Mucosa of rectum (tissue), 2 donors: ENCODE data around the gene NMB.
A peak's percentile ranks its signal among the peaks of the same experiment; 100 is the strongest.
"Not testable (repeated sequence)": the region's sequence is repeated elsewhere in the genome, so short reads cannot be mapped to it uniquely, and the experiment has no call there.

ENCODE experiments used
- H3K27ac ChIP-seq, 2 donors: one replicate each; pipeline ENCODE4 v1.7.0; 2013; ENCODE audit warnings: inconsistent platforms in 2 of 2, low read depth in 2 of 2, low read length in 2 of 2
- H3K27me3 ChIP-seq, 2 donors: one replicate each; pipeline ENCODE4 v1.7.0; 2013; ENCODE audit warnings: low read length in 2 of 2; ENCODE audit not compliant: control insufficient read depth in 2 of 2, insufficient read depth in 2 of 2
- H3K36me3 ChIP-seq, 2 donors: one replicate each; pipeline ENCODE4 v1.7.0; 2013; ENCODE audit warnings: low read length in 2 of 2; ENCODE audit not compliant: control insufficient read depth in 2 of 2, insufficient read depth in 2 of 2
- H3K4me1 ChIP-seq, 2 donors: one replicate each; pipeline ENCODE4 v1.7.0; 2013; ENCODE audit warnings: low read length in 2 of 2, mild to moderate bottlenecking in 1 of 2; ENCODE audit not compliant: control insufficient read depth in 2 of 2, insufficient read depth in 2 of 2
- H3K4me3 ChIP-seq, 2 donors: one replicate each; pipeline ENCODE4 v1.7.0; 2013; ENCODE audit warnings: low read length in 2 of 2
- H3K9ac ChIP-seq, 2 donors: one replicate each; pipeline ENCODE4 v1.7.0; 2013; ENCODE audit warnings: low read length in 2 of 2, low read depth in 1 of 2, mild to moderate bottlenecking in 1 of 2
- H3K9me3 ChIP-seq, 2 donors: one replicate each; pipeline ENCODE4 v1.7.0; 2013; ENCODE audit warnings: low read length in 2 of 2; ENCODE audit not compliant: control insufficient read depth in 2 of 2
- donor health status: healthy.
- donor health status: Normal muscosa, but diverticular disease.

NMB gene

GRCh38 chr15:84642640-84643039 lies 15.4 kb downstream of the NMB start:
- not testable (repeated sequence) for H3K9me3 ChIP-seq, H3K4me1 ChIP-seq, H3K27me3 ChIP-seq, H3K27ac ChIP-seq, H3K9ac ChIP-seq, H3K4me3 ChIP-seq
- peaks cover 59 to 76% of the 10 kb centered on the region in 2 donors for H3K36me3 ChIP-seq

DNA sequence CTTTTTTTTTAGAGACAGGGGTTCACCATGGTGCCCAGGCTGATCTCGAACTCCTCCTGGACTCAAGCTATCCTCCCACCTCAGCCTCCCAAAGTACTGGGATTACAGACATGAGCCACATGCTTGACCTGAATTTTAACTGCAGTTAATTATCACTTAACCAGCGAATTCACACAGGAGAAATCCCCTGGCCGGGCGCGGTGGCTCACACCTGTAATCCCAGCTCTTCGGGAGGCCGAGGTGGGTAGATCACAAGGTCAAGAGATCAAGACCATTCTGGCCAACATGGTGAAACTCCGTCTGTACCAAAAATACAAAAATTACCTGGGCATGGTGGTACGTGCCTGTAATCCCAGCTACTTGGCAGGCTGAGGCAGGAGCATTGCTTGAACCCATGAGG lies 16.1 kb downstream of the NMB start:
- not testable (repeated sequence) for H3K9me3 ChIP-seq, H3K27ac ChIP-seq, H3K4me1 ChIP-seq, H3K4me3 ChIP-seq, H3K9ac ChIP-seq, H3K27me3 ChIP-seq
- H3K36me3 ChIP-seq = peaks cover 54 to 73% of the 10 kb centered on the region in 2 donors

- Histone ChIP-seq H3K36me3 (peaks cover 27 to 44% of the 10 kb centered on the region in 2 donors), H3K4me3 (no peak overlapping the region), H3K9ac (no peak overlapping the region), H3K27ac (no peak overlapping the region), H3K4me1 (peaks cover 5 to 7% of the 10 kb centered on the region in 2 donors), H3K9me3 (no peaks in the 10 kb centered on the region), H3K27me3 (no peaks in the 10 kb centered on the region)
Observed at GRCh38 chr15:84638103-84638502, 19.9 kb downstream of the NMB start.

- peak overlapping the region; percentile 82 to 83 for H3K9ac ChIP-seq
Observed at GRCh38 chr15:84634228-84634837, 23.7 kb downstream of the NMB start.

DNA sequence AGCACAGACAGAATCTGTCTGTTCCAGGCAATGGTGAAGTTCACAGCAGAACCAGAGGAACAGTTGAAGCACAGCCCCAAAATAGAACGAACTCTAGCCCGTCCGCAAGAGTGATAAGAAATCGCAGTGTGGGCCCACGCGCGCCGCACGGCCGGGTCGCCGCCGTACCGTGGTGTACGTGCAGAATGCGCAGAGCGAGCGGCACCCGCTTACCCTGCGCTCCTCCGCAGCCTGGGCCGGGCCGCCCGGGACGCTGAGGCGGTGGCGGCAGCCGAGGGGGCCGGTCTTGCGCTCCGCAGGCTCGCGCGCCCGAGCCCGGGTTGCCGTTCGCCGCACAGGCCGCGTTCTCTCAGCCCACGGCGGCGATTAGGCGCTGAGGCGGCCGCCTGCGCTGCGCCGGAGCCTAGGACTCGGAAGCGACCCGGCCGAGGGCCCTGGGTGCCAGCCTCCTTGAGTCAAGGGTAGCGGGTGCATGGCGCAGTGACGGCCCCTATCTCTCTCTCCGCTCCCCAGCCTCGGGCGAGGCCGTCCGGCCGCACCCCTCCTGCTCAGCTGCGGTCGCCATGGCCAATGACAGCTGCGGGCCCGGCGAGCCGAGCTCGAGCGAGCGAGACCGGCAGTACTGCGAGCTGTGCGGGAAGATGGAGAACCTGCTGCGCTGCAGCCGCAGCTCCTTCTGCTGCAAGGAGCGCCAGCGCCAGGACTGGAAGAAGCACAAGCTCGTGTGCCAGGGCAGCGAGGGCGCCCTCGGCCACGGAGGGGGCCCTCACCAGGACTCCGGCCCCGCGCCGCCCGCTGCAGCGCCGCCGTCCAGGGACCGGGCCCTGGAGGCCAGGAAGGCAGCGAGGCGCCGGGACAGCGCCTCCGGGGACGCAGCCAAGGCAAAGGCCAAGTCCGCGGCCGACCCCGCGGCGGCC lies 24.4 kb downstream of the NMB start:
- H3K27ac ChIP-seq = peak overlapping the region; percentile 92 to 93
- peak overlapping the region; percentile 82 to 83 for H3K9ac ChIP-seq
- peaks cover 7 to 12% of the 10 kb centered on the region in 2 donors for H3K36me3 ChIP-seq
- no peaks in the 10 kb centered on the region for H3K9me3 ChIP-seq
- H3K27me3 ChIP-seq = no peaks in the 10 kb centered on the region
- peaks cover 20 to 24% of the 10 kb centered on the region in 2 donors for H3K4me1 ChIP-seq
- H3K4me3 ChIP-seq = peak overlapping the region; percentile 74 to 84

More at GRCh38 chr15:84634228-84634837, 23.7 kb downstream of the NMB start:
- H3K9me3 ChIP-seq = no peaks in the 10 kb centered on the region
- peak overlapping the region; percentile 92 to 93 for H3K27ac ChIP-seq
- H3K4me1 ChIP-seq = peaks cover 20 to 24% of the 10 kb centered on the region in 2 donors
- peak overlapping the region; percentile 74 to 84 for H3K4me3 ChIP-seq
- H3K27me3 ChIP-seq = no peaks in the 10 kb centered on the region
- H3K36me3 ChIP-seq = peaks cover 8 to 15% of the 10 kb centered on the region in 2 donors

DNA sequence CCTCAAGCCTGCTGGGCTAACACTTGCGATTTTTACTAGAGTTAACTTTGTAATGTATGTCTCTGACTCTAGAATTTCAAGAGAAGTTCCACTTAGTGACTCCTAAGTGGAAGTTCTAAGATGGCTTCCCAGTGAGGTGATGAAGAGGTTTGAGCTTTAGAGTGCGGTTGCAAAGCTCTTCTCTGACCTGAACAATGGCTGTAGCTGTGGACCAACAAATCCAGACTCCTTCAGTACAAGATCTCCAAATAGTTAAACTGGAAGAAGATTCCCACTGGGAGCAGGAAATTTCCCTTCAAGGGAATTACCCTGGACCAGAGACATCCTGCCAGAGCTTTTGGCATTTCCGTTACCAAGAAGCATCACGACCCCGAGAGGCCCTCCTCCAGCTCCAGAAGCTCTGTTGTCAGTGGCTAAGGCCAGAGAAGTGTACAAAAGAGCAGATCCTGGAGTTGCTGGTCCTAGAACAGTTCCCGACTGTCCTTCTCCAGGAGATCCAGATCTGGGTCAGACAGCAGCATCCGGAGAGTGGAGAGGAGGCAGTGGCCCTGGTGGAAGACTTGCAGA lies 26.2 kb downstream of the NMB start:
- Histone ChIP-seq H3K27me3 (no peaks in the 10 kb centered on the region), H3K9ac (peak overlapping the region; percentile 85 to 88), H3K36me3 (no peaks in the 10 kb centered on the region), H3K27ac (peak overlapping the region; percentile 79 to 86), H3K4me1 (peaks cover 20 to 24% of the 10 kb centered on the region in 2 donors), H3K9me3 (no peaks in the 10 kb centered on the region), H3K4me3 (peak overlapping the region; percentile 80 to 96)

GRCh38 chr15:84629033-84629432 lies 29.0 kb downstream of the NMB start:
- no peaks in the 10 kb centered on the region for H3K27me3 ChIP-seq
- peaks cover 15 to 19% of the 10 kb centered on the region in 2 donors for H3K4me1 ChIP-seq
- no peak overlapping the region for H3K9ac ChIP-seq
- H3K27ac ChIP-seq = no peak overlapping the region
- no peaks in the 10 kb centered on the region for H3K36me3 ChIP-seq
- H3K9me3 ChIP-seq = no peaks in the 10 kb centered on the region
- no peak overlapping the region for H3K4me3 ChIP-seq

DNA sequence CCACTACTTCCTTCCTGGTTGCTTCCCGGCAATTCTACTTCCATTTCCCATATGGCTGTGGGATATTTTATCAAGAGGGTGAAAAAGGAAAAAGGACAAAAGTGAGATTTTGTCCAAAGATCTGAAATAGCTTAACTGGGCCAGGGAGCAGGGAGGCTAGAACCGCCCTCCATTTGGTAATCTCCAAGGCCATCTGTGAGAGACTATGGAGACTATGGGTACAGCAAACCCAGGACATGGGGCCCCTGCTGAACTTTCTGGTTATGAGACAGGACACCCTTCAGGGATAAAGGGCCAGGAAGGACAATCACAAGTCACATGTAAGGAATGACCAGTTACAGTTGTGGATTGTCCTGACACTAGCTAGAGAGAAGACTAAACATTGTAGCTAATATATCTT lies 32.9 kb downstream of the NMB start:
- peaks cover 0 to under 1% of the 10 kb centered on the region in 2 donors for H3K4me1 ChIP-seq
- H3K4me3 ChIP-seq = no peak overlapping the region
- H3K9me3 ChIP-seq = peaks cover 17 to 18% of the 10 kb centered on the region in 2 donors
- H3K27me3 ChIP-seq = no peaks in the 10 kb centered on the region
- no peak overlapping the region for H3K9ac ChIP-seq
- peaks cover 18 to 23% of the 10 kb centered on the region in 2 donors for H3K36me3 ChIP-seq
- no peak overlapping the region for H3K27ac ChIP-seq

- Histone ChIP-seq H3K27me3 (no peaks in the 10 kb centered on the region), H3K4me1 (no peaks in the 10 kb centered on the region), H3K36me3 (peaks cover 18 to 26% of the 10 kb centered on the region in 2 donors), H3K9ac (no peak overlapping the region), H3K9me3 (peaks cover 17 to 18% of the 10 kb centered on the region in 2 donors), H3K4me3 (no peak overlapping the region), H3K27ac (no peak overlapping the region)
Observed at GRCh38 chr15:84624359-84624758, 33.6 kb downstream of the NMB start.
